ENCODE measurements around the gene DZANK1.
"Not testable (repeated sequence)": the region's sequence is repeated elsewhere in the genome, so short reads cannot be mapped to it uniquely, and the experiment has no call there.

The DZANK1 gene

GRCh38 chr20:18431206-18431605 is 35.6 kb downstream of the DZANK1 start:
- no peak for DNase-seq

GRCh38 chr20:18430172-18430826 is 36.5 kb downstream of the DZANK1 start:
- no peak for DNase-seq

GRCh38 chr20:18428490-18429173 is 38.2 kb downstream of the DZANK1 start:
- no peak for DNase-seq

GRCh38 chr20:18427214-18427613 is 39.6 kb downstream of the DZANK1 start:
- DNase-seq, result no peak

- no peak for DNase-seq
Observed at GRCh38 chr20:18421608-18422007, 45.2 kb downstream of the DZANK1 start.

- DNase-seq, result no peak
Observed at GRCh38 chr20:18416486-18416885, 50.3 kb downstream of the DZANK1 start.

GRCh38 chr20:18414140-18414539 is 52.7 kb downstream of the DZANK1 start:
- DNase-seq, result no peak

- no peak for DNase-seq
Observed at GRCh38 chr20:18412221-18412901, 54.5 kb downstream of the DZANK1 start.

- no peak for DNase-seq
Observed at GRCh38 chr20:18405826-18406225, 61.0 kb downstream of the DZANK1 start.

GRCh38 chr20:18404172-18404571 is 62.7 kb downstream of the DZANK1 start:
- no peak for DNase-seq

GRCh38 chr20:18403269-18403668 is 63.6 kb downstream of the DZANK1 start:
- DNase-seq, result no peak

GRCh38 chr20:18401305-18401704 is 65.5 kb downstream of the DZANK1 start:
- no peak for DNase-seq

- DNase-seq, result no peak
Observed at GRCh38 chr20:18400460-18400859, 66.4 kb downstream of the DZANK1 start.

- DNase-seq, result not testable (repeated sequence)
Observed at GRCh38 chr20:18398713-18399112, 68.1 kb downstream of the DZANK1 start.

- no peak for DNase-seq
Observed at GRCh38 chr20:18397030-18397429, 69.8 kb downstream of the DZANK1 start.

- no peak for DNase-seq
Observed at GRCh38 chr20:18395544-18395943, 71.3 kb downstream of the DZANK1 start.

GRCh38 chr20:18394363-18394762 is 72.5 kb downstream of the DZANK1 start:
- no peak for DNase-seq

- DNase-seq, result no peak
Observed at GRCh38 chr20:18391686-18392085, 75.1 kb downstream of the DZANK1 start.

- DNase-seq, result no peak
Observed at GRCh38 chr20:18390201-18390600, 76.6 kb downstream of the DZANK1 start.

- DNase-seq, result no peak
Observed at GRCh38 chr20:18388860-18389259, 78.0 kb downstream of the DZANK1 start.

GRCh38 chr20:18380908-18381529 is 85.8 kb downstream of the DZANK1 start:
- no peak for DNase-seq

- no peak for DNase-seq
Observed at GRCh38 chr20:18377896-18378481, 88.8 kb downstream of the DZANK1 start.

GRCh38 chr20:18375551-18375950 is 91.3 kb downstream of the DZANK1 start:
- DNase-seq, result not testable (repeated sequence)

Data from CD4-positive, alpha-beta T cell treated with Interleukin-17A for 1 hour (primary cell).